ENCODE data around the gene LINGO3. TPM values are rescaled to one million over a fixed set of nuclear protein-coding genes. Genes with fewer than 3 reads are reported as not detected.

LINGO3 gene
- total RNA-seq, 2 experiments from 2014 or later, result 0.32 to 0.40 TPM

- CTCF ChIA-PET, result interaction anchor here (0.6 to 3.6 kb wide), 13 partner anchors 10 to 276 kb away, joined by 3 to 12 read pairs (median 6); no protein-coding TSS in a partner anchor
- H3K36me3 Mint-ChIP-seq, result peaks cover 8% of the 10 kb centered on the region
- H3K9me3 Mint-ChIP-seq (ENCODE audit: low read depth), result peaks cover 5% of the 10 kb centered on the region
- ATAC-seq (peak; percentile 71), DNase-seq (peak; percentile 58)
- H3K27ac Mint-ChIP-seq, result no peak overlapping the region
- H3K4me3 Mint-ChIP-seq, result no peak overlapping the region
- H3K27me3 Mint-ChIP-seq, result peaks cover 33% of the 10 kb centered on the region
- H3K4me1 Mint-ChIP-seq, result no peaks in the 10 kb centered on the region
These were observed 7.9 kb upstream of the LINGO3 start for GRCh38 chr19:2315818-2316353.

GRCh38 chr19:2315121-2315817, 7.3 kb upstream of the LINGO3 start:
- H3K27ac Mint-ChIP-seq, result no peak overlapping the region
- no peaks in the 10 kb centered on the region for H3K4me1 Mint-ChIP-seq
- ATAC-seq, result no peak
- H3K9me3 Mint-ChIP-seq (ENCODE audit: low read depth), result peaks cover 5% of the 10 kb centered on the region
- CTCF ChIA-PET, result interaction anchor here (0.6 to 3.6 kb wide), 13 partner anchors 10 to 276 kb away, joined by 3 to 12 read pairs (median 6); no protein-coding TSS in a partner anchor
- H3K27me3 Mint-ChIP-seq, result peaks cover 37% of the 10 kb centered on the region
- H3K36me3 Mint-ChIP-seq, result peaks cover 8% of the 10 kb centered on the region
- DNase-seq, result no peak
- H3K4me3 Mint-ChIP-seq, result no peak overlapping the region

- ATAC-seq (no peak), DNase-seq (no peak)
- peaks cover 8% of the 10 kb centered on the region for H3K36me3 Mint-ChIP-seq
- peaks cover 57% of the 10 kb centered on the region for H3K27me3 Mint-ChIP-seq
- H3K9me3 Mint-ChIP-seq (ENCODE audit: low read depth), result peaks cover 5% of the 10 kb centered on the region
- H3K4me3 Mint-ChIP-seq, result no peak overlapping the region
- H3K27ac Mint-ChIP-seq, result no peak overlapping the region
- H3K4me1 Mint-ChIP-seq, result peaks cover 5% of the 10 kb centered on the region
- CTCF ChIA-PET, result interaction anchor here (0.7 to 0.8 kb wide), 2 partner anchors 11 to 20 kb away, joined by 3 to 4 read pairs; no protein-coding TSS in a partner anchor
These were observed 5.0 kb upstream of the LINGO3 start for GRCh38 chr19:2312820-2313501.

GRCh38 chr19:2311093-2311492, 3.1 kb upstream of the LINGO3 start:
- H3K4me1 Mint-ChIP-seq, result peaks cover 5% of the 10 kb centered on the region
- H3K27ac Mint-ChIP-seq, result no peak overlapping the region
- peaks cover 68% of the 10 kb centered on the region for H3K27me3 Mint-ChIP-seq
- peaks cover 8% of the 10 kb centered on the region for H3K36me3 Mint-ChIP-seq
- CTCF ChIA-PET, result interaction anchor here (0.6 kb wide), 1 partner anchor 60 kb away, joined by 3 read pairs; no protein-coding TSS in a partner anchor
- H3K9me3 Mint-ChIP-seq (ENCODE audit: low read depth), result peaks cover 5% of the 10 kb centered on the region
- H3K4me3 Mint-ChIP-seq, result no peak overlapping the region
- DNase-seq, result no peak
- ATAC-seq, result no peak

GRCh38 chr19:2309734-2310362, 1.9 kb upstream of the LINGO3 start:
- Mint-ChIP-seq H3K9me3 (ENCODE audit: low read depth) (peaks cover 1% of the 10 kb centered on the region), H3K27ac (no peak overlapping the region), H3K27me3 (peaks cover 66% of the 10 kb centered on the region), H3K36me3 (peaks cover under 1% of the 10 kb centered on the region), H3K4me3 (no peak overlapping the region), H3K4me1 (peaks cover 5% of the 10 kb centered on the region)
- ATAC-seq (no peak), DNase-seq (no peak)
- CTCF ChIA-PET, result interaction anchor here (0.7 kb wide), 2 partner anchors 16 to 57 kb away, joined by 3 read pairs; no protein-coding TSS in a partner anchor

- Mint-ChIP-seq H3K4me1 (peaks cover 10% of the 10 kb centered on the region), H3K27ac (no peak overlapping the region), H3K9me3 (ENCODE audit: low read depth) (no peaks in the 10 kb centered on the region), H3K27me3 (peaks cover 68% of the 10 kb centered on the region), H3K4me3 (no peak overlapping the region), H3K36me3 (no peaks in the 10 kb centered on the region)
- ATAC-seq, result no peak
- no peak for DNase-seq
- CTCF ChIA-PET, result no interaction called here
These were observed 389 bp downstream of the LINGO3 start for GRCh38 chr19:2307518-2308012.

GRCh38 chr19:2306971-2307370, 983 bp downstream of the LINGO3 start:
- ATAC-seq, result no peak
- no peak overlapping the region for H3K4me3 Mint-ChIP-seq
- H3K4me1 Mint-ChIP-seq, result peaks cover 11% of the 10 kb centered on the region
- peaks cover 67% of the 10 kb centered on the region for H3K27me3 Mint-ChIP-seq
- no peaks in the 10 kb centered on the region for H3K9me3 Mint-ChIP-seq (ENCODE audit: low read depth)
- no peak for DNase-seq
- CTCF ChIA-PET, result interaction anchor here (1.5 kb wide), 1 partner anchor 18 kb away, joined by 4 read pairs; no protein-coding TSS in a partner anchor
- H3K27ac Mint-ChIP-seq, result no peak overlapping the region
- H3K36me3 Mint-ChIP-seq, result no peaks in the 10 kb centered on the region

- ATAC-seq (no peak), DNase-seq (no peak)
- Mint-ChIP-seq H3K27me3 (peaks cover 69% of the 10 kb centered on the region), H3K4me3 (no peak overlapping the region), H3K9me3 (ENCODE audit: low read depth) (no peaks in the 10 kb centered on the region), H3K4me1 (peaks cover 11% of the 10 kb centered on the region), H3K27ac (no peak overlapping the region), H3K36me3 (no peaks in the 10 kb centered on the region)
- CTCF ChIA-PET, result interaction anchor here (1.5 to 1.7 kb wide), 2 partner anchors 9 to 17 kb away, joined by 4 to 7 read pairs; no protein-coding TSS in a partner anchor
These were observed 1.6 kb downstream of the LINGO3 start for GRCh38 chr19:2306281-2306806.

GRCh38 chr19:2305452-2306280, 2.3 kb downstream of the LINGO3 start:
- Mint-ChIP-seq H3K27me3 (peaks cover 71% of the 10 kb centered on the region), H3K36me3 (no peaks in the 10 kb centered on the region), H3K27ac (no peak overlapping the region), H3K9me3 (ENCODE audit: low read depth) (no peaks in the 10 kb centered on the region), H3K4me1 (peaks cover 11% of the 10 kb centered on the region), H3K4me3 (no peak overlapping the region)
- ATAC-seq (no peak), DNase-seq (no peak)
- CTCF ChIA-PET, result interaction anchor here (0.7 to 1.7 kb wide), 3 partner anchors 10 to 35 kb away, joined by 3 to 7 read pairs (median 4); no protein-coding TSS in a partner anchor

GRCh38 chr19:2303211-2303798, 4.6 kb downstream of the LINGO3 start:
- peaks cover 48% of the 10 kb centered on the region for H3K27me3 Mint-ChIP-seq
- DNase-seq, result no peak
- no peaks in the 10 kb centered on the region for H3K9me3 Mint-ChIP-seq (ENCODE audit: low read depth)
- CTCF ChIA-PET, result interaction anchor here (1.1 kb wide), 1 partner anchor 29 kb away, joined by 3 read pairs; no protein-coding TSS in a partner anchor
- H3K36me3 Mint-ChIP-seq, result no peaks in the 10 kb centered on the region
- peaks cover 6% of the 10 kb centered on the region for H3K4me1 Mint-ChIP-seq
- no peak overlapping the region for H3K4me3 Mint-ChIP-seq
- no peak overlapping the region for H3K27ac Mint-ChIP-seq
- ATAC-seq, result no peak

- no peak overlapping the region for H3K27ac Mint-ChIP-seq
- DNase-seq, result no peak
- ATAC-seq, result no peak
- no peak overlapping the region for H3K4me3 Mint-ChIP-seq
- no peaks in the 10 kb centered on the region for H3K36me3 Mint-ChIP-seq
- no peaks in the 10 kb centered on the region for H3K9me3 Mint-ChIP-seq (ENCODE audit: low read depth)
- peaks cover 6% of the 10 kb centered on the region for H3K4me1 Mint-ChIP-seq
- H3K27me3 Mint-ChIP-seq, result peaks cover 47% of the 10 kb centered on the region
- CTCF ChIA-PET, result interaction anchor here (1.1 kb wide), 1 partner anchor 28 kb away, joined by 3 read pairs; no protein-coding TSS in a partner anchor
These were observed 5.4 kb downstream of the LINGO3 start for GRCh38 chr19:2302319-2303210.
